NCI-H226 (cell line): ENCODE measurements around the gene PPFIA3.
A peak's percentile ranks its signal among the peaks of the same experiment; 100 is the strongest.
"Not testable (repeated sequence)": the region's sequence is repeated elsewhere in the genome, so short reads cannot be mapped to it uniquely, and the experiment has no call there.

Source experiments
- DNase-seq: peaks from one replicate; pipeline ENCODE4 v3.0.0-alpha.2; 2015

Gene PPFIA3

GRCh38 chr19:49103331-49104085, 15.8 kb upstream of the PPFIA3 start:
- DNase-seq: no peak

- DNase-seq: no peak
These were observed 15.0 kb upstream of the PPFIA3 start for GRCh38 chr19:49104229-49104864.

GRCh38 chr19:49106648-49107135, 12.7 kb upstream of the PPFIA3 start:
- DNase-seq: peak; percentile 42

- DNase-seq: no peak
These were observed 11.5 kb upstream of the PPFIA3 start for GRCh38 chr19:49107625-49108459.

- DNase-seq: no peak
These were observed 10.3 kb upstream of the PPFIA3 start for GRCh38 chr19:49109051-49109450.

GRCh38 chr19:49109569-49110233, 9.6 kb upstream of the PPFIA3 start:
- DNase-seq: no peak

- DNase-seq: no peak
These were observed 8.8 kb upstream of the PPFIA3 start for GRCh38 chr19:49110567-49110966.

- DNase-seq: no peak
These were observed 7.9 kb upstream of the PPFIA3 start for GRCh38 chr19:49111218-49111998.

- peak; percentile 57 for DNase-seq
These were observed 5.3 kb upstream of the PPFIA3 start, which contains the start of gene LIN7B for GRCh38 chr19:49113762-49114629. Gene LIN7B, plus strand, starts transcription at chr19:49114370. Its CDS starts 35 bp downstream, at chr19:49114405.

GRCh38 chr19:49114630-49115363, 4.5 kb upstream of the PPFIA3 start:
- no peak for DNase-seq

GRCh38 chr19:49116544-49116943, 2.8 kb upstream of the PPFIA3 start:
- DNase-seq: no peak

- DNase-seq: no peak
These were observed 1.4 kb upstream of the PPFIA3 start for GRCh38 chr19:49117677-49118564.

GRCh38 chr19:49118565-49119410, 556 bp upstream of the PPFIA3 start, which contains the start of gene C19orf73:
Gene C19orf73, minus strand, starts transcription at chr19:49119143. Its CDS starts 121 bp downstream, at chr19:49119022.
- DNase-seq: peak; percentile 87

GRCh38 chr19:49120325-49120683, 960 bp downstream of the PPFIA3 start:
- DNase-seq: no peak

GRCh38 chr19:49120868-49121267, 1.5 kb downstream of the PPFIA3 start:
- DNase-seq: no peak

GRCh38 chr19:49121841-49122240, 2.5 kb downstream of the PPFIA3 start:
- DNase-seq: not testable (repeated sequence)

GRCh38 chr19:49123285-49123684, 3.9 kb downstream of the PPFIA3 start:
- not testable (repeated sequence) for DNase-seq
